ENCODE measurements around the gene SLC9A3. TPM values are rescaled to one million over a fixed set of nuclear protein-coding genes. Genes with fewer than 3 reads are reported as not detected.

The SLC9A3 gene
- total RNA-seq, 1 experiment from 2014 or later, result 1.5 TPM

DNA sequence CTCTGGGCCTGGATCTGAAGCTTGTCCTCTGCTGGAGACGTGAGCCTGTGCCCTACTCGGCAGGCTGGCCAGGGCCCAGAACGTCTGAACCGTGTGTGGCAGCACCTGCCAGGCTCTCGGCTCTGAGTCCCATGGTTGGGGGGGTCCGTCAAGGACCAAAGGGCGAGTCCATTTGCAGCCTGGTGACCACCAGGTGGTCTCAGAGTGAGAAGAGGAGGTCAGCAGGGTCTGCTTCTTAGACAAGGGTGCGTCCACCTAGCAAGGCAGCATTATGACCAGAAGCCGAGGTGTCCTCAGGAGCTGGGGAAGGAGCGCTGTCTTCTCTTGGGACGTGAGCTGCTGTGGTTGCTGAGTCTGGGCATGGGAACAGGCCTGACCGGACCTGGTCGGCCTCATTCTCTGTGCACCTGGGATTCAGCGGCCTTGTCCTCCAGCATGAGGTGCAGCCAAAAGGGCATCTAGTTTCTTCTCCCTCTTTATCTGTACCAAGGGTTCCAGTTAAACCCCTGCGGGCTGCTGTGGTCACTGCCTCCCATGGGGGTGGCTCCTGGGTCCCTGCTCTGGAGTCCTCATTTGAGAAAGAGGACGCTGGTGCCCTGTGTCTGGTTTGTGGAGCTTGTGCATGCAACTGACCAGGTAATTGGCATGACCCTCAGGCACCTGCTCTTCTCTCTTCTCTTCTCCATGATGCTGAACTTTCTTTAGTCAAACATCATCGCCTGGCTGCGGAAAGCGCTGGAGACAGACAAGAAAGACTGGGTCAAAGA, 66.9 kb downstream of the SLC9A3 start:
- POLR2A ChIA-PET, result no interaction called here
- no peak for ATAC-seq
- H4K20me1 ChIP-seq (ENCODE audit: insufficient read depth), result no peaks in the 10 kb centered on the region

More for the DNA sequence above, 66.9 kb downstream of the SLC9A3 start:
- BruUV-seq (replicated peaks), result no TSS peak
- no peaks in the 10 kb centered on the region for H3K9me2 ChIP-seq (ENCODE audit: insufficient read depth)
- no peak overlapping the region for H3K27ac ChIP-seq (ENCODE audit: low read depth, low read length)
- no peak for DNase-seq (ENCODE audit: low read depth, low spot score)
- no peak overlapping the region for H3K9ac ChIP-seq (ENCODE audit: low read length)
- TF ChIP-seq CEBPB (IDR thresholded peaks at IDR 0.05; ENCODE audit: low read depth), result no peak
- no peak for TF ChIP-seq ELF1 (IDR thresholded peaks at IDR 0.05; ENCODE audit: borderline replicate concordance, low read depth)
- no peak for TF ChIP-seq JUND (IDR thresholded peaks at IDR 0.05)
- TF ChIP-seq EZH2phosphoT487 (IDR thresholded peaks at IDR 0.05; ENCODE audit: borderline replicate concordance), result no peak
- TF ChIP-seq EZH2 (IDR thresholded peaks at IDR 0.05), result no peak
- no peak for TF ChIP-seq EGR1 (IDR thresholded peaks at IDR 0.05; ENCODE audit: low read depth)
- TF ChIP-seq RAD21 (IDR thresholded peaks at IDR 0.05; ENCODE audit: low read depth), result no peak
- no peak for TF ChIP-seq YY1 (IDR thresholded peaks at IDR 0.05; ENCODE audit: extremely low read depth, insufficient replicate concordance, low read depth, low read length)
- TF ChIP-seq, protein P1, sequence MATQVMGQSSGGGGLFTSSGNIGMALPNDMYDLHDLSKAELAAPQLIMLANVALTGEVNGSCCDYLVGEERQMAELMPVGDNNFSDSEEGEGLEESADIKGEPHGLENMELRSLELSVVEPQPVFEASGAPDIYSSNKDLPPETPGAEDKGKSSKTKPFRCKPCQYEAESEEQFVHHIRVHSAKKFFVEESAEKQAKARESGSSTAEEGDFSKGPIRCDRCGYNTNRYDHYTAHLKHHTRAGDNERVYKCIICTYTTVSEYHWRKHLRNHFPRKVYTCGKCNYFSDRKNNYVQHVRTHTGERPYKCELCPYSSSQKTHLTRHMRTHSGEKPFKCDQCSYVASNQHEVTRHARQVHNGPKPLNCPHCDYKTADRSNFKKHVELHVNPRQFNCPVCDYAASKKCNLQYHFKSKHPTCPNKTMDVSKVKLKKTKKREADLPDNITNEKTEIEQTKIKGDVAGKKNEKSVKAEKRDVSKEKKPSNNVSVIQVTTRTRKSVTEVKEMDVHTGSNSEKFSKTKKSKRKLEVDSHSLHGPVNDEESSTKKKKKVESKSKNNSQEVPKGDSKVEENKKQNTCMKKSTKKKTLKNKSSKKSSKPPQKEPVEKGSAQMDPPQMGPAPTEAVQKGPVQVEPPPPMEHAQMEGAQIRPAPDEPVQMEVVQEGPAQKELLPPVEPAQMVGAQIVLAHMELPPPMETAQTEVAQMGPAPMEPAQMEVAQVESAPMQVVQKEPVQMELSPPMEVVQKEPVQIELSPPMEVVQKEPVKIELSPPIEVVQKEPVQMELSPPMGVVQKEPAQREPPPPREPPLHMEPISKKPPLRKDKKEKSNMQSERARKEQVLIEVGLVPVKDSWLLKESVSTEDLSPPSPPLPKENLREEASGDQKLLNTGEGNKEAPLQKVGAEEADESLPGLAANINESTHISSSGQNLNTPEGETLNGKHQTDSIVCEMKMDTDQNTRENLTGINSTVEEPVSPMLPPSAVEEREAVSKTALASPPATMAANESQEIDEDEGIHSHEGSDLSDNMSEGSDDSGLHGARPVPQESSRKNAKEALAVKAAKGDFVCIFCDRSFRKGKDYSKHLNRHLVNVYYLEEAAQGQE (IDR thresholded peaks at IDR 0.05; ENCODE audit: low read depth), result no peak
- no peak for TF ChIP-seq SIN3A (IDR thresholded peaks at IDR 0.05; ENCODE audit: low read depth)
- TF ChIP-seq SRF (IDR thresholded peaks at IDR 0.05; ENCODE audit: low read depth), result no peak
- TF ChIP-seq, protein P2, sequence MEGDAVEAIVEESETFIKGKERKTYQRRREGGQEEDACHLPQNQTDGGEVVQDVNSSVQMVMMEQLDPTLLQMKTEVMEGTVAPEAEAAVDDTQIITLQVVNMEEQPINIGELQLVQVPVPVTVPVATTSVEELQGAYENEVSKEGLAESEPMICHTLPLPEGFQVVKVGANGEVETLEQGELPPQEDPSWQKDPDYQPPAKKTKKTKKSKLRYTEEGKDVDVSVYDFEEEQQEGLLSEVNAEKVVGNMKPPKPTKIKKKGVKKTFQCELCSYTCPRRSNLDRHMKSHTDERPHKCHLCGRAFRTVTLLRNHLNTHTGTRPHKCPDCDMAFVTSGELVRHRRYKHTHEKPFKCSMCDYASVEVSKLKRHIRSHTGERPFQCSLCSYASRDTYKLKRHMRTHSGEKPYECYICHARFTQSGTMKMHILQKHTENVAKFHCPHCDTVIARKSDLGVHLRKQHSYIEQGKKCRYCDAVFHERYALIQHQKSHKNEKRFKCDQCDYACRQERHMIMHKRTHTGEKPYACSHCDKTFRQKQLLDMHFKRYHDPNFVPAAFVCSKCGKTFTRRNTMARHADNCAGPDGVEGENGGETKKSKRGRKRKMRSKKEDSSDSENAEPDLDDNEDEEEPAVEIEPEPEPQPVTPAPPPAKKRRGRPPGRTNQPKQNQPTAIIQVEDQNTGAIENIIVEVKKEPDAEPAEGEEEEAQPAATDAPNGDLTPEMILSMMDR (IDR thresholded peaks at IDR 0.05 in 2 of 3, conservative IDR thresholded peaks at IDR 0.05 in 1 of 3; ENCODE audit: borderline replicate concordance in 1 of 3, insufficient read depth in 1 of 3, low read depth in 2 of 3, low read length in 2 of 3), result no peak
- TF ChIP-seq ZFX (IDR thresholded peaks at IDR 0.05), result no peak
- TF ChIP-seq, protein P3, sequence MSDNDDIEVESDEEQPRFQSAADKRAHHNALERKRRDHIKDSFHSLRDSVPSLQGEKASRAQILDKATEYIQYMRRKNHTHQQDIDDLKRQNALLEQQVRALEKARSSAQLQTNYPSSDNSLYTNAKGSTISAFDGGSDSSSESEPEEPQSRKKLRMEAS (IDR thresholded peaks at IDR 0.05), result no peak
- TF ChIP-seq TCF7L2 (IDR thresholded peaks at IDR 0.05; ENCODE audit: borderline replicate concordance, extremely low read depth, insufficient read depth, insufficient read length), result no peak
- no peak for TF ChIP-seq FOSL1 (IDR thresholded peaks at IDR 0.05; ENCODE audit: low read depth)
- no peak for TF ChIP-seq CBX3 (IDR thresholded peaks at IDR 0.05; ENCODE audit: low read depth)
- TF ChIP-seq SP1 (IDR thresholded peaks at IDR 0.05; ENCODE audit: low read depth), result no peak
- TF ChIP-seq, protein P4, sequence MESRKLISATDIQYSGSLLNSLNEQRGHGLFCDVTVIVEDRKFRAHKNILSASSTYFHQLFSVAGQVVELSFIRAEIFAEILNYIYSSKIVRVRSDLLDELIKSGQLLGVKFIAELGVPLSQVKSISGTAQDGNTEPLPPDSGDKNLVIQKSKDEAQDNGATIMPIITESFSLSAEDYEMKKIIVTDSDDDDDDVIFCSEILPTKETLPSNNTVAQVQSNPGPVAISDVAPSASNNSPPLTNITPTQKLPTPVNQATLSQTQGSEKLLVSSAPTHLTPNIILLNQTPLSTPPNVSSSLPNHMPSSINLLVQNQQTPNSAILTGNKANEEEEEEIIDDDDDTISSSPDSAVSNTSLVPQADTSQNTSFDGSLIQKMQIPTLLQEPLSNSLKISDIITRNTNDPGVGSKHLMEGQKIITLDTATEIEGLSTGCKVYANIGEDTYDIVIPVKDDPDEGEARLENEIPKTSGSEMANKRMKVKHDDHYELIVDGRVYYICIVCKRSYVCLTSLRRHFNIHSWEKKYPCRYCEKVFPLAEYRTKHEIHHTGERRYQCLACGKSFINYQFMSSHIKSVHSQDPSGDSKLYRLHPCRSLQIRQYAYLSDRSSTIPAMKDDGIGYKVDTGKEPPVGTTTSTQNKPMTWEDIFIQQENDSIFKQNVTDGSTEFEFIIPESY (IDR thresholded peaks at IDR 0.05; ENCODE audit: extremely low read depth, insufficient replicate concordance, low read length), result no peak
- no peaks in the 10 kb centered on the region for H3K9me3 ChIP-seq (ENCODE audit: control insufficient read depth in 1 of 2, insufficient read depth in 1 of 2, low read depth in 1 of 2, low read length in 2 of 2)
- no peaks in the 10 kb centered on the region for H3K27me3 ChIP-seq (ENCODE audit: insufficient read depth, low read length)
- ChIA-PET RAD21 (ENCODE audit: low non-redundant PET in 1 of 2, low total read pairs in 2 of 2, uncharacterized antibody in 2 of 2, unreplicated experiment in 2 of 2) (no interaction called here), CTCF (interaction anchor here (1.3 kb wide), 1 partner anchor 10 kb away, joined by 4 read pairs; no protein-coding TSS in a partner anchor)
- peaks cover 21 to 36% of the 10 kb centered on the region in 2 experiments for H3K36me3 ChIP-seq (ENCODE audit: control insufficient read depth in 1 of 2, insufficient read depth in 2 of 2, low read length in 2 of 2)
- peaks cover 0 to 12% of the 10 kb centered on the region in 2 experiments; a peak in 2 of 4 replicates for H3K4me1 ChIP-seq (ENCODE audit: control insufficient read depth in 1 of 2, insufficient read depth in 2 of 2, low read length in 2 of 2)
- H3K79me2 ChIP-seq (ENCODE audit: insufficient read depth, low read length), result peaks cover 56% of the 10 kb centered on the region
- H2AFZ ChIP-seq (ENCODE audit: low read depth, low read length, poor library complexity, severe bottlenecking), result no peak overlapping the region
- no peak overlapping the region for H3K4me2 ChIP-seq (ENCODE audit: low read length)
- no peak overlapping the region for H3K4me3 ChIP-seq (replicated peaks in 1 of 2; ENCODE audit: low read depth in 1 of 2, low read length in 2 of 2)
- intact Hi-C loops (cut with micrococcal nuclease), result loop anchor here (10.0 kb wide), 1 partner anchor 157 kb away; the partner anchor contains the start of gene CEP72
